HEK293T (cell line): Measurements from ENCODE around the gene SH2D4B.

Source experiments
- CTCF ChIA-PET: fragments of 350-600 bp; formaldehyde crosslinking; extraction: SDS; loops from one replicate; lab custom pipeline; 2021; ENCODE audit warnings: antibody characterized with exemption, inconsistent platforms; lab: Yijun Ruan, JAX
- POLR2A ChIA-PET: fragments of 350-600 bp; formaldehyde crosslinking; extraction: SDS; loops from one replicate; lab custom pipeline; 2020; ENCODE audit warnings: antibody characterized with exemption, inconsistent platforms; lab: Yijun Ruan, JAX
- DNase-seq: peaks from one replicate; pipeline ENCODE4 v3.0.0; 2012; ENCODE audit warnings: mixed read lengths; ENCODE audit errors: extremely low spot score
- ARNT ChIP-seq: fragments of 450-650 bp; IDR thresholded peaks from 2 replicates; pipeline ENCODE4 v1.6.1; 2017; ENCODE audit warnings: mild to moderate bottlenecking
- BHLHE40 ChIP-seq: fragments of 450-650 bp; IDR thresholded peaks from 2 replicates; pipeline ENCODE4 v1.6.1; 2016; ENCODE audit warnings: mild to moderate bottlenecking, moderate library complexity, borderline replicate concordance
- CTBP1 ChIP-seq: fragments of 450-650 bp; IDR thresholded peaks from 2 replicates; pipeline ENCODE4 v1.6.1; 2016; ENCODE audit warnings: borderline replicate concordance
- ELF4 ChIP-seq: fragments of 450-650 bp; IDR thresholded peaks from 2 replicates; pipeline ENCODE4 v1.6.1; 2017; ENCODE audit warnings: antibody characterized with exemption
- FOXA1 ChIP-seq: fragments of 450-650 bp; IDR thresholded peaks from 2 replicates; pipeline ENCODE4 v1.6.1; 2016; ENCODE audit warnings: mild to moderate bottlenecking
- FOXK2 ChIP-seq: fragments of 450-650 bp; IDR thresholded peaks from 2 replicates; pipeline ENCODE4 v1.6.1; 2016; ENCODE audit warnings: mild to moderate bottlenecking
- FOXM1 ChIP-seq: fragments of 450-650 bp; IDR thresholded peaks from 2 replicates; pipeline ENCODE4 v1.6.1; 2017; ENCODE audit warnings: mild to moderate bottlenecking, borderline replicate concordance
- HDGF ChIP-seq: fragments of 450-650 bp; IDR thresholded peaks from 2 replicates; pipeline ENCODE4 v1.6.1; 2017; ENCODE audit warnings: antibody characterized with exemption, borderline replicate concordance
- L3MBTL2 ChIP-seq: fragments of 450-650 bp; conservative IDR thresholded peaks from 2 replicates; pipeline ENCODE4 v1.6.1; 2016; ENCODE audit warnings: mild to moderate bottlenecking
- LEF1 ChIP-seq: fragments of 450-650 bp; IDR thresholded peaks from 2 replicates; pipeline ENCODE4 v1.6.1; 2017; ENCODE audit warnings: mild to moderate bottlenecking, borderline replicate concordance
- NFRKB ChIP-seq: fragments of 450-650 bp; IDR thresholded peaks from 2 replicates; pipeline ENCODE4 v1.6.1; 2016; ENCODE audit warnings: mild to moderate bottlenecking, moderate library complexity
- SP1 ChIP-seq: fragments of 450-650 bp; IDR thresholded peaks from 2 replicates; pipeline ENCODE4 v1.6.1; 2017
- SUZ12 ChIP-seq: fragments of 450-650 bp; IDR thresholded peaks from 2 replicates; pipeline ENCODE4 v1.6.1; 2016; ENCODE audit warnings: mild to moderate bottlenecking
- TARDBP ChIP-seq: fragments of 450-650 bp; IDR thresholded peaks from 2 replicates; pipeline ENCODE4 v1.6.1; 2016
- ZNF384 ChIP-seq: fragments of 450-650 bp; IDR thresholded peaks from 2 replicates; pipeline ENCODE4 v1.6.1; 2016
- TF ChIP-seq, protein P1 (sequence below): fragments of 450-650 bp; IDR thresholded peaks from 2 replicates; pipeline ENCODE4 v1.6.1; 2016

SH2D4B gene

GRCh38 chr10:80537736-80538480, at the start of gene SH2D4B:
Gene SH2D4B (plus strand): TSS chr10:80537902. CDS start chr10:80538332, 430 bp downstream.
- DNase-seq = no peak
- TF ChIP-seq LEF1 (no peak), SP1 (no peak), L3MBTL2 (no peak), BHLHE40 (no peak), FOXK2 (no peak), NFRKB (no peak), TARDBP (no peak), FOXM1 (no peak), FOXA1 (no peak), SUZ12 (no peak), CTBP1 (no peak), ELF4 (no peak), HDGF (no peak), ZNF384 (no peak)
- TF ChIP-seq, protein P1, sequence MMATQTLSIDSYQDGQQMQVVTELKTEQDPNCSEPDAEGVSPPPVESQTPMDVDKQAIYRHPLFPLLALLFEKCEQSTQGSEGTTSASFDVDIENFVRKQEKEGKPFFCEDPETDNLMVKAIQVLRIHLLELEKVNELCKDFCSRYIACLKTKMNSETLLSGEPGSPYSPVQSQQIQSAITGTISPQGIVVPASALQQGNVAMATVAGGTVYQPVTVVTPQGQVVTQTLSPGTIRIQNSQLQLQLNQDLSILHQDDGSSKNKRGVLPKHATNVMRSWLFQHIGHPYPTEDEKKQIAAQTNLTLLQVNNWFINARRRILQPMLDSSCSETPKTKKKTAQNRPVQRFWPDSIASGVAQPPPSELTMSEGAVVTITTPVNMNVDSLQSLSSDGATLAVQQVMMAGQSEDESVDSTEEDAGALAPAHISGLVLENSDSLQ = no peak
- ChIA-PET POLR2A (no interaction called here), CTCF (no interaction called here)

DNA sequence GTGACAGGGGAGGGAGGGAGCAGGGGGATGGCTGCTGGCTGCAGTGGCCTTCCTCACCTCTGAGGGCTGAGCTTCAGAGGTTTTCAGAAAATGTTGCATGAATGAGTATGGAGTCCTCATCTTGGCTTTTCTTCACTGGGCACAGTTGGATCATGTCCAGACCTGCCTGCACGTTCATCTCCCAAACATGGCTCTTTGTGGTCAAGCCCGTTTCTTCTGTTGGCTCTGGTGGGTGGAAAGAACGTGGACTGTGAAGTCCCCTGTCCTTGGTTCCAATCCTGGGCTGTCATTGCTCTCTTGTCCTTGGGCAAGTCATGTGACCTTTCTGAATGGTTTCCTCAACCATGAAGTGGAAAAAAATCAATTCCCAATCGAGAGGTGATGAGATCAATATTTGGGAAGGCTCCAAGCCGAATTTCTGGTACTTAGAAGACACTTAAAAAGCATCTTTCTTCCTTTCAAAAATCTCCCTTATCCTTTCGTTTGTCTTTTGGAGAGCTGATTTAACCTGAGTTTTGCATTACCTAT, 49.1 kb upstream of the SH2D4B start:
- no peak for DNase-seq
- ChIA-PET POLR2A (no interaction called here), CTCF (interaction anchor here (1.1 kb wide), 1 partner anchor 17 kb away, joined by 3 read pairs; no protein-coding TSS in a partner anchor)
- no peak for TF ChIP-seq HDGF
- no peak for TF ChIP-seq ARNT
- no peak for TF ChIP-seq SP1
- TF ChIP-seq FOXA1 = no peak
- no peak for TF ChIP-seq FOXK2
- TF ChIP-seq FOXM1 = no peak
- no peak for TF ChIP-seq CTBP1
- TF ChIP-seq TARDBP = no peak
- no peak for TF ChIP-seq NFRKB
- no peak for TF ChIP-seq SUZ12

GRCh38 chr10:80489371-80490112, 48.2 kb upstream of the SH2D4B start:
- POLR2A ChIA-PET = no interaction called here
- CTCF ChIA-PET = interaction anchor here (1.1 kb wide), 1 partner anchor 16 kb away, joined by 3 read pairs; no protein-coding TSS in a partner anchor
- TF ChIP-seq ZNF384 (no peak), SUZ12 (no peak), FOXA1 (no peak), TARDBP (no peak), HDGF (no peak), ARNT (no peak), FOXM1 (no peak), NFRKB (no peak), BHLHE40 (no peak), LEF1 (no peak), CTBP1 (no peak)
- TF ChIP-seq, protein P1 = no peak
- DNase-seq = no peak

DNA sequence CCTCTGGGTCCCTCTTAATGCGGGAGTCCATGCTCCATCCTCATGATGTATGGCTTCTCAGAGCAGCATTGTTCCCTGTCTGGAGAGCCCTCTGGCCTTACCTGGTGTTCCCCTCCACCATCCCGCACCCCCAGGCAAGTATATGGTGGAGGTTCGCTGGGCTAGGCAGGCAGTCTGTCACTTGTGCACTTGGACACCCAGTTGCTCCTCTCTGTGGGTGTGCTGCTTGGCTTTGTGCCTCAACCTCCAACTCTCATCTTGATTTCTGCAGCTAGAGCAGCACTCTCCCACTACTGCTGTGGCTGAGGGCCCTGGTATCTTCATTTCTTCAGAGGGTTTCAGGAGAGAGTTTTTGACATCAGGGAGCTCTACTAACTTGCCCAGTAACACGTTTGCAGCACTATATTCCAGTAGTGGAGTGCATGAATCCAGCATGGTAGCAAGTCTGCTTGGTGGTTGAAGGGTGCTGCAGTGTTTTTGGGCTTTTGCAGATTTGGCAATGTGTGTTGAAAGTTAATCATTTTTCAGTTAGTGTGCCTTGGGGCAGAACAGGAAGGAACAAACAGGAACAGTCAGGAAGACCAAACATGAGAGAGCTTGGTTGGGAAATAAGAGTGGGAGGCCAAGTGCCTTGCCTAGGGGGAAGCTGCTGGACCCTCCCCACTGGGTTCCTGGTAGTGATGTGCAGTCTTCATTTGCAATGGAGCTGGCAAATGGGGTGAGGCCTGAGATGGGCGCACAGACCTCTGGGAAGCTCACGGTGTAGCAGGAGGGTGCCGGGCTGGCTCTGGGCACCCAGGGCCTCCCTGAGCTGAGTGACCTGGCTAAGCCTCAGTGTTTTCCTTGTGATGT, 46.2 kb upstream of the SH2D4B start:
- no peak for TF ChIP-seq FOXA1
- no peak for TF ChIP-seq BHLHE40
- no peak for TF ChIP-seq ELF4
- no peak for TF ChIP-seq LEF1
- TF ChIP-seq L3MBTL2 = no peak
- TF ChIP-seq FOXM1 = no peak
- no peak for TF ChIP-seq ZNF384
- TF ChIP-seq, protein P1 = no peak
- no peak for TF ChIP-seq ARNT
- CTCF ChIA-PET = no interaction called here
- POLR2A ChIA-PET = no interaction called here
- DNase-seq = no peak

- CTCF ChIA-PET = interaction anchor here (1.1 kb wide), 1 partner anchor 13 kb away, joined by 3 read pairs; no protein-coding TSS in a partner anchor
- TF ChIP-seq ELF4 (no peak), FOXM1 (no peak)
- DNase-seq = no peak
- POLR2A ChIA-PET = no interaction called here
Measured at GRCh38 chr10:80492848-80493521, 44.7 kb upstream of the SH2D4B start.
